HG03196 (cell line): Measurements from ENCODE around the gene C1QTNF4.
A peak's percentile ranks its signal among the peaks of the same experiment; 100 is the strongest.

ENCODE experiments used
- ATAC-seq: cut with Tn5 transposase; IDR thresholded peaks from one replicate; pipeline ENCODE4 v1.9.1; 2021; ENCODE audit not compliant: unreplicated experiment

Gene C1QTNF4

GRCh38 chr11:47593492-47593933 is 698 bp downstream of the C1QTNF4 start:
- no peak for ATAC-seq

GRCh38 chr11:47592970-47593369 is 1.2 kb downstream of the C1QTNF4 start:
- no peak for ATAC-seq

- ATAC-seq = no peak
These were observed 2.0 kb downstream of the C1QTNF4 start for GRCh38 chr11:47592251-47592650.

- ATAC-seq = no peak
These were observed 2.4 kb downstream of the C1QTNF4 start for GRCh38 chr11:47591764-47592163.

GRCh38 chr11:47589977-47590861 is 4.0 kb downstream of the C1QTNF4 start:
- no peak for ATAC-seq

GRCh38 chr11:47589584-47589976 is 4.6 kb downstream of the C1QTNF4 start:
- no peak for ATAC-seq

- no peak for ATAC-seq
These were observed 5.1 kb downstream of the C1QTNF4 start for GRCh38 chr11:47589118-47589517.

- ATAC-seq = no peak
These were observed 6.4 kb downstream of the C1QTNF4 start for GRCh38 chr11:47587723-47588326.

GRCh38 chr11:47587039-47587716 is 7.0 kb downstream of the C1QTNF4 start:
- no peak for ATAC-seq

- no peak for ATAC-seq
These were observed 7.9 kb downstream of the C1QTNF4 start, which contains the start of gene FAM180B for GRCh38 chr11:47586098-47586855. Gene FAM180B (plus strand): TSS chr11:47586678. CDS start chr11:47586769, 91 bp downstream.

GRCh38 chr11:47583844-47584243 is 10.4 kb downstream of the C1QTNF4 start:
- no peak for ATAC-seq

GRCh38 chr11:47578524-47579494 is 15.4 kb downstream of the C1QTNF4 start, which contains the start of the genes KBTBD4 and NDUFS3:
Gene KBTBD4 (minus strand): TSS chr11:47578970. CDS start chr11:47578951, 19 bp downstream.
Gene NDUFS3 (plus strand): TSS chr11:47579074. CDS start chr11:47579092, 18 bp downstream.
- peak; percentile 90 for ATAC-seq

GRCh38 chr11:47577460-47578041 is 16.7 kb downstream of the C1QTNF4 start:
- no peak for ATAC-seq

GRCh38 chr11:47573321-47573720 is 20.9 kb downstream of the C1QTNF4 start:
- no peak for ATAC-seq

- no peak for ATAC-seq
These were observed 21.4 kb downstream of the C1QTNF4 start for GRCh38 chr11:47572715-47573255.

- no peak for ATAC-seq
These were observed 22.3 kb downstream of the C1QTNF4 start for GRCh38 chr11:47571895-47572294.

- ATAC-seq = no peak
These were observed 22.9 kb downstream of the C1QTNF4 start for GRCh38 chr11:47571357-47571729.

GRCh38 chr11:47570651-47571356 is 23.4 kb downstream of the C1QTNF4 start:
- ATAC-seq = no peak
